ENCODE data around the gene MTERF1.
"Not testable (repeated sequence)": the region's sequence is repeated elsewhere in the genome, so short reads cannot be mapped to it uniquely, and the experiment has no call there.

Gene MTERF1

DNA sequence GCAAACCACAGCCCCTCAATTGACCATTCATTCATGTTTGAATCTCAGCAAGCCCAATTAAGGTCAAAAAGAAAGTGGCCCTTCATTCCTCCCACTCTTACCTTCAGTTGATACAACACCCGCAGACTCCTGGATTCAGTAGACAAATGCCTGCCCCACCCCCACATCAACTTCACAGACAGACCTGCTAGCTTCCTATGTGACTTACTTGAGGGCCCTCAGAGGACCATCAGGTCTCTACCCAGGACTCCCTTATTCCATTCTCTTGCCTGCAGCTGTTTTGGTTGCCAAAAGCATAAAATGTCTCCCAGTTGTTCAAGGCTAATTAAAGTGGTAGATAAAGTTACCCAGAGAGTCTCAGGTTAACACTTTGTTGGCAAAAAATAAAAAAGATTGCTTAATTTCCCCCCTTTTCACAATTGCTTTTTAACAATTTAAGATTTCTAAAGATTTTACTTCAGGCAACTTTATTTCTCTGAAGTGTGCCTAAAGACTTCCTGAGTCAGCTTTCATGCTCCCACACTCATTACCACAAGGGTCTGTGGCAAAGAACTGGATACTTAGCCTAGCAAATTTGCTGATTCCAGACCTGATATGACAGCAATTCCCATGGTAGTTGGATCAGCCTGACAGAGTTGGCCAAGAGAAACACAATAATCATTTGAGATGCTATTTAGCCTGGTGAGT lies 3.3 kb upstream of the MTERF1 start:
- DNase-seq: no peak

DNA sequence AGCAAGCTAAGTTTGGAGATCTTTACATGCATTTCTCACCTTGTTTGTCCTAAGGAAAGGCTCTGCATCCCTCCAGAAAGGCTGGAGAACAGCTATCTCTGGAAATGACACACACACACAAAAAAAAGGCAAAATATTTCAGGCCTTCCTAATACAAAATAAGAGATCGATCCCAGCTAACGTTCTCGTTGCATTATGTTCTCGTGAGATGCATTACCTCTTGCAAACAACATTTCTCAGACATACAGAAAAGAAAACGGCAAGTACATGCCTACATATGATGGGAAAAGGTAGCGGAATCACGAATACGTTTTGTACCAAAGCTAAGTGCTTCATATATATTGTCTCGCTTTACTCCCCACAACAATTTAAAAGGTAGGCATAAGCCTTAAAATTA lies 488 bp downstream of the MTERF1 start:
- peak; percentile 9 for DNase-seq

DNA sequence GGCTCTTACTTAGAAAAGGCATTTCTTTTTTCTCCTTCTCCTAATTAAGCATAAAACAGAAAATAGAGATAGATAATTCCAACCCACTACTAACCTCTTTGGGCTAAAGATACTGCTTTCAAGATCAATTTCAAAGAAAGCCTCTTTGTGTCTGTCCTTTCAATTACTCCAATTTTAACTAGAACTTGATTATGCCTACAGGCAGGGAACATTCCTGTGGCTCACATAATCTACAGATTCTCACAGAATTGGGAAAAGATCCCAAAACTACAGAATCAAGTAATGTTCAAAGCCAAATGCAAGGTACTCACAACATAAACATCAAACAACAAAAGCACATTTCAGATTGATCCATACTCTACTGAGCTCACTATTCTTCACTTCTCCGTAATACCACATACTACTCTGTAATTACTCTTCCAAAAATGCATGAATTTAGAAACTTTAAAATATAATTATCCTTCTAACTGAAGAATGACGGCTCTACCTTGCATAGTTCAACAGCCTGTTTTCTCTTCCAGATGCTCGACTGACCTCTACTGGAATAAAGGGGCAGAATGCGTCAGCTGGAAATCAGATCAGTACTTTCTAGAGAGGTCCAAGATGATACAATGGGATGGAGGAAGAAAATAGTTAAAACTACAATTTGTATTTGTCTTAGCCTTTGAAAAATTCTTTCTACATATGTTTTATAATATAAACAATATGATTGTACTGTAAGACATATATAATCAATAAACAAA lies 3.9 kb downstream of the MTERF1 start:
- DNase-seq: no peak

DNA sequence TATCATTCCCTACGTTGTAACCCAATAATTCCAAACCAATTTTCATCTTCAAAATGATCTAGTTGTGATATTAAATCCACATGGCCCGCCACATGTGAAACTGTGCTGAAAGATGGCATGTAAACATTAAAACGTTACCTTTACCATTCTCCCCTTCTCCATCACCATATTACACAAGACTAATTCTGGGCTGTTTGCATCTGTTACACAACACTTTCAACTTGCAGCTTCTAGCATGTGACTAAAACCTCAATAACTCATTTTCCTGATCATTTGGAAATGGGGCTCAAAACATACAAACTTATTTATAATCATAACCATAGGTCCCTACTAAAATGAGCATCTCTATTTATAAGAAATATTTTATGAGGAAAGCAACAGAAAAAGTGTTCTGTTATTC lies 4.7 kb downstream of the MTERF1 start:
- DNase-seq: no peak

DNA sequence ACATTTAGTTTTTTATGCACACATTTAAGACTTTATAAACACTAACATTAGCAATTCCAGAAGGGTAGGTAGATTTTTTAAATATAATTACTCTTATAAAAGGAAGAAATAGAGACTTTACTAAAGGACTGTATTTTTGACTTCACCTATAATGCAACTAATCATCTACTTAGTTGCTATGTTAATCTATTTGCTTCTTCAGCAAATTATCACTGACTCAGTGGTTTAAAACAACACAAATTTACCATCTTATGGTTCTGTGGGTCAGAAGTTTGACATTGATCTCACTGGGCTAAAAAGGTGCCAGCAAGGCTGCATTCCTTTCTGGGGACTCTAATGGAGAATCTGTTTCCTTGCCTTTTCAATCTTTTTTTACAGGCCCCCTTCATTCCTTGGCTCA lies 7.6 kb downstream of the MTERF1 start:
- DNase-seq: no peak

DNA sequence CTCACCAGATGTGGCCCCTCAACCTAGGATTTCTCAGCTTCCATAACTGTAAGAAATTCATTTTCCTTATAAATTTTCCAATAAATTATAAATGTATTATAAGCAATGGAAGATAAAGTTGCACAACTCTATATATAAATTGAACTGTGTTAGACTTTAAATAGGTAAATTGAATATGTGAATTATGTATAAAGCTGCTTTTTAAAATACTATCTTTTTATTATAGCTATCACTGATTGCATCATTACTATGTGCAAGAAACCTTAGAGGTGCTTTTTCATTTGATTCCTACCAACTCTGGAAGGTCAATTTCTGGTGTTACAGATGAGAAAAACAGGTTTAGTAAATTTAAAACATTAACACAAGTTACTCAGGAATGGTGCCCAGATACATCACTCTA lies 8.4 kb downstream of the MTERF1 start:
- no peak for DNase-seq

DNA sequence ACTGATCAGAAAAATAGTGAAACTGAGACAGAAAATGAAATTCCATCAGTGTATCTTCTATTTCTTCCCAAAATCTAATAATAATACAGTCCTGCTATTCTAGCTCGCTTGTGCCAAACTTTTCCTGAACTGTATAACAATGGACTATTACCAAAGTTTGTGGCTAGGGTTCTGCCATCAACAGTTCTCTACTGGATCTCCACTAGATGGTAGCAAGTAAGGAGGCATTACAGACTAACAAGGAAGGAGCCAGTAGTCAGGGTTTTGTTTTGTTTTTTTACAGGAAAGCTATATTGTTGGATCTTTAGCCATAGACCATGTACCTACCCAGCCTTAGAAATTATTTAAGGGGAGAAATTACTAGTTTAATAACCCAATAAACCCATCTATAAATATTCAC lies 10.8 kb downstream of the MTERF1 start:
- no peak for DNase-seq

DNA sequence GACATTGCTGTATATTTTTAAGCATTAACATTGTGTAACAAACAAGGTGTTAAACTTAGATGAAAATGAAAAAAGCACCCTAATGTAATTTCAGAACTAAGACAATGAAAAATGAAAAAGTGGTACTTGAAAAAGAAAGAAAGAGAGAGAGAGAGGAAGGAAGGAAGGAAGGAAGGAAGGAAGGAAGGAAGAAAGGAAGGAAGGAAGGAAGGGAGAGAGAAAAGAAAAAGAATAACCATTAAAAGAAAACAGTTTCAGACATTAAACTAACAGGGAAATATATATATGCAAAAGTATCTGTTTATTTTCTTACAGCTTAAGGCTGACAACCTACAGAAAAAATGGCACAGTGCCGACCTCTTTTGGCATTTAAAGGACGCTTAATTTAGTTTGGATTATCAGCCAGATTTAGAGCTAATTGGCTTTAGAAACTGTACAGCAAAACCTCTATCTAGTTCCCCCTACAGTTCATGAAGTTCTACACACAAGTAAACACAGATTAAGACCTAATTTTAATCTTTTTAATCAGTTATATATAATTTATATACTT lies 13.8 kb downstream of the MTERF1 start:
- no peak for DNase-seq

DNA sequence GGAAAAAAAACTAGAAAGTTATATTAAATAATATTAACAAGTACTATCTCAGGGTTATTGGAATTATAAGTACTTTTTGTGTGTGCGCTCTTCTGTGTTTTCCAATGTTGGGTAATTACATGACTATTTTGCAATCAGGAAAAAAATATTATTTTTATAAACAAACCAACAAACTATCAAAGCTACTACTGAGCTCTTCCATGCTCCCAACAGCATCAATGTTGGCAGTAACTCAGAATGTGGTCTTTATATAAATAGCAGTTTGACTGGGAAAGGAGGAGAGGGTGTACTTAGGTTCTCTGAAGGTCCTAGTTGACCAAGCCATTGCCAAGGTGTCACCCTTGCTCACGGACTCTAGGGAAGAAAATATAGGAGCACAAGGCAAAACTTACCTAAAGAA lies 15.0 kb downstream of the MTERF1 start:
- no peak for DNase-seq

DNA sequence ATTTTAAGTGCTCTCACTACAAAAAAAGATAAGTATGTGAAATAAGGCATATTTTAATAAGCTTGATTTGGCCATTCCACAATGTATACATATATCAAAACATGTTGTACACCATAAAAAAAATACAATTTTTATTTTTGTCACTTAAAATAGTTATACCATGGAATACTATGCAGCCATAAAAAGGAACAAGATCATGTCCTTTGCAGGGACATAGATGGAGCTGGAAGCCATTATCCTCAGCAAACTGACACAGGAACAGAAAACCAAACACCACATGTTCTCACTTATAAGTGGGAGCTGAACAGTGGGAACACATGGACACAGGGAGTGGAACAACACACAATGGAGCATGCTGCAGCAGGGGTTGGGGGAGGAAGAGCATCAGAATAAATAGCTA lies 15.9 kb downstream of the MTERF1 start:
- not testable (repeated sequence) for DNase-seq

DNA sequence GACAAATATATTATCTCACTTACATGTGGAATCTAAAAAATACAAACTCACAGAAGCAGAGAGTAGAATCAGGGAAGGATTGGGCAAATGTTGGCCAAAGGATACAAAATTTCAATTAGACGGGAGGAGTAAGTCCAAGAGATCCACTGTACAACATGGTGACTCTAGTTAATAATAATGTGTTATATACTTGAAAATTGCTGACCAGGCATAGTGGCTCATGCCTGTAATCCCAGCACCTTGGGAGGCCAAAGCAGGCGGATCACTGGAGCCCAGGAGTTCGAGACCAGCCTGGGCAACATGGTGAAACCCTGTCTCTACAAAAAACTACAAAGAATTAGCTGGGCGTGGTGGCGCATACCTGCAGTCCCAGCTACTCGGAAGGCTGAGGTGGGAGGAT lies 16.4 kb downstream of the MTERF1 start:
- no peak for DNase-seq

DNA sequence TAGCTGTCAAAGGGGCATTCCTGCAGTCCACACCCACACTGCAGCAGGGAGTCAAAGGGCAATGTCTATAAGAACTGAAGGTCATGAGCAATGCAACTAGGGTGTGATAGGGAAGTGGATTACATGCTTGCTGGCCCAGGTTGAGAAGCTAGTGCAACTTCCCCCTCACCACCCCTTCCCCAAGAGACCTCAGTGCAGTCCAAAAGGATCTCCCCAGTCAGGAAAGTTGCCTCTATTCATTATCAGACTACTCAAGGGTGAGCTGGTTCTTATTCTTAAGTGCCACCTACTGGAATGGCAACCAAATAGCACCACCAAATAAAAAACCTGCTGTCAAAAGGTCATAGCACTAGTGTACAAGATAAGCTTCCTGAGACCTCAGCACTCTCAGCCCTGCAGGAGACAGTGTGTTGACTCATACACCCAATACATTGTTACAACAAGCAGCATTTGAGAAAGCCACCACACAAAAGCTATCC lies 28.2 kb downstream of the MTERF1 start:
- DNase-seq: peak; percentile 15

DNA sequence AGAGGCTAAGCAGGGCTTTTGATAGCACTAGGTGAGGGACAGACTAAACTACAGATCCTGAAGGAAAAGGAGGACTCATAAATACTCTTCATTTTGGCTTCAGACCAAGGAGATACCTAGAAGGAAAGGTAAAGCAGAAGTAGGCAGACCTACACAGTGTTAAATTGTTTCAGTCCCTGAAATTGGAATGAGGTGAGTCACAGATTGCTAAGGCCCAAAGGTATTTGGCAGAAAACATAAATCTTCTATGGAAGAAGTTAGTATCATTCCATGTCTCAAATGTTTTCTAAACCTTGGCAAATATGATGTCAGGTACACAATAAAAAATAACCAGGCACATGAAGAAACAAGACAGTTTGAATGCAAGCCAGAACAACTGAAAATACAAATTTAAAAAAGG lies 30.0 kb downstream of the MTERF1 start:
- peak; percentile 18 for DNase-seq

DNA sequence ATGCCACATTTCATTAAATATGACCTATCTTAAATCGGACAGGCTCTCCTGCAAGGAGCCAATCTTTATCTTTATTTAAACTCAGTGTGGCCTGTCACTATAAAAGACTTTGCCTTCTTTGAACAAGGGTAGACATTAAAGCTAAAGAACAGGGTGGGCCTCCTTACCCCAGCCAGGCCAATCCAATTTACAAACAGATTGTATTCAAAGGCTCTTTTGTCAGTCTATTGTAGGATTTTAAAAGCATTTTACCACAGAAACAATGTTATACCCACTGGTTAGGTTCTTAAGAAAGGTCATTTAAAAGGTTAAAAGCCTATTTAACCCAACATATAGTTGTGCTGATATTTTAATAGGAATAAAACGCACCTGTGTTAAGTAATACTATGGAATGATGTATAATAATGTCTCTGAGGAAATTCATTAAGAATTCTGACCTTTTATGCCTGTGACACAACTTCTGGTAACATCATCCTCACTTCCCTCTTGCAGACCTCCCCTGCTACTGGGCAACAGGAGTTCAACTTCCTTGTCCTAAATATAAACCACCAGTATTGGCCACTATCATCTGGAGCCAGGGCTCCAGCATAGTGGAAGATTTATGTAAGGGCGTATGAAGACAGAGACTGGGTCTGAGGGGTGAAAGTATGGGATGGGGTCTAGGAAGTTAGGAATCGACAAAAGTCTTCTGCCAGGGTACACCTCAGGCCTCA lies 32.5 kb downstream of the MTERF1 start:
- DNase-seq: no peak

DNA sequence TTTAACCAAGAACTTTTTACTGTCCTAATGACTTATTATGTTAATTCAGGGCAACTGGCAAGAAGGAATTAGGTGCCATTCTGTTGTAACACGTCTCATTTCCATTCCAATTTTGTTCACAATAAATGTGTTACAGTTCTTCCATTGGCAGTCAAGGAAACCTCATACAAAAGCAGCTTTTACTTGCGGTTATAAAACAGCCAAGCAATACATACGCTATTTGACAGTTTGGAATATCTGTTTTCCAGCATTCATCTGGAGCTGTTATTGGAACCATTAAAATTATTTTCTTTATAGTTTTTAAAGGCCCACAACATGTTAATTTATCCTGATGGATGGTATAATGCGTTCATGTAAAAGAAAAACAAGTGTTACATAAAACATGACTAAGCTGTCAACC lies 33.3 kb downstream of the MTERF1 start:
- DNase-seq: no peak

DNA sequence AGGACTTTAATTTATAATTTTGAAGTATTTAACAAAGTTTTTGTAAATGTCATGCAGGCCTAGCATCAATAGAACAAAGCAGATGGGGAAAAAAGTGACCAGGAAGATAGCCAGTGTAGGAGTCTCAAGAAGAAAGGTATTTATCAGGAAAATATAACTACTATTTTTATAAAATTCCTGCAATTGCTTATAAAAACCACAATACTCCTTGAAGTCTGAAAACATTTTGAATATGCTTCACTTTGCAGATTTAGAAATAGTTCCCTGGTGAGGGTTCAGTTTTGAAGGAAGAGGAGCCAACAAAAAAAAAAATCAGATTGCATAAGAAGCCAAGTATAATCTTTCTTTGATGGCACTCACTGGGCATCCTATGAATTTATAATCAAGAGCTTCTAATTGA lies 34.1 kb downstream of the MTERF1 start:
- no peak for DNase-seq

DNA sequence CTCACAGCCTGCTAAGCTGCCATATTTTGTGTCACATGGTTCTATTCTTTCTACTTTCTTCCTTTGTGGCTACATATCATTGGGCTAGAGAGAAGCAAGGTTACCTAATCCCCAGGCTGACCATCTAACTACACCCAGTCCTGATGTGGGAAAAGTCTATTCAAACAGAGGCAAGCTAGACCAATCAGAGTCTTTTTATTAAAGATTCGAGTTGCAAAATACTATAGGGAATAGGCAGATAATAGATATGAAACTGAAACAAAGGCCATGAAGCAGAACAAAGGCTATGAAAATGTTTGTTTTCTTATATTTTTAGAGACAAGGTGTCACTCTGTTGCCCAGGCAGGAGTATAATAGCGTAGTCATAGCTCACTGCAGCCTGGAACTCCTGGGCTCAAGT lies 36.7 kb downstream of the MTERF1 start:
- DNase-seq: no peak

DNA sequence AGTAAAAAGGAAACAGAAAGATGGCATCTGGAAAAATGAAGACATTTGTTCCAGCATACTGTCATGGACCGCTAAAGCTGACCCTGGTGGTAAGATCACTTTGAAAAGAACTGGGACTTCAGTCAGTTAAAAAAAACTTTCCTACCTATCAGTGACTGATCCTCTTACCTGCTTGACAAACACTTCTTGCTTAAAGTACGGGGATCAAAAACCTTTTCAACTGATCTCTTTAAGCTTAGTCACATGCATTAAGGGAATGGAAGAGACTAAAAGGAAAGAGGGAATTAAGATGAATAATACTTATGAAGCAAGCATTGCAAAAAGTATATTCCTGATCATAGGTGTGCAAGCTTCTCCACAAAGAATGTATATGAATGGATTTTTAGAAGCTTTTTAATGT lies 42.1 kb downstream of the MTERF1 start:
- DNase-seq: no peak

DNA sequence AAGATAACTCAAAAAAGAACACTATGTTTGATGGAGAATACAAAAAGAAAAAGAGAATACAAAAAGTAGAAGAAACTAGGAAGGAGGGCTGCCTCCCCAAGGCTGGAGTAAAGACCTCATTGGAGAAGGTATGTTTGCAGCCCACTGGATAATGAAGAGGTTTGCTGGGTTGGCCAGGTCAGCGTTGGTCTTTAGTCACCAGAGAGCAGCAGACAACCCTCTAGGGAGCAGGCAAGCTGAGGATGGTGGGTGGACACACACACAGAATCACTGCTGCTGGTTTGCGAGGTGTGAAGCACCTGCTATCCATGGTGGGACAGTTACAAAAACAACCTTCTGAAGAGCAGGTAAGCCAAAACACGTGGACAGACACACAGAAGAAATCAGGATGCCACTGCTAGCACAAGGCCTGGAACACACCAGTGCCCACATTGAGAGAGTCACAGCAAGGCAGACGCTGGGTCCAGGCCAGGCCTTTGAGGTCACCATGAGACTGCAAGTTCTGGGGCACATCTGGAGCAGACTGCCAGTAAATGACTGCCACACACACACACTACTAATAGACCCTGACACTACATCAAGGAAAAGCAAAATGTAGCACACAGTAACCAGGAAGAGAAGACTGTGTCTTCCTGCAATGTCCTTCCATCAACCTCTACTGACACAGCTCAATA lies 43.0 kb downstream of the MTERF1 start:
- no peak for DNase-seq

DNA sequence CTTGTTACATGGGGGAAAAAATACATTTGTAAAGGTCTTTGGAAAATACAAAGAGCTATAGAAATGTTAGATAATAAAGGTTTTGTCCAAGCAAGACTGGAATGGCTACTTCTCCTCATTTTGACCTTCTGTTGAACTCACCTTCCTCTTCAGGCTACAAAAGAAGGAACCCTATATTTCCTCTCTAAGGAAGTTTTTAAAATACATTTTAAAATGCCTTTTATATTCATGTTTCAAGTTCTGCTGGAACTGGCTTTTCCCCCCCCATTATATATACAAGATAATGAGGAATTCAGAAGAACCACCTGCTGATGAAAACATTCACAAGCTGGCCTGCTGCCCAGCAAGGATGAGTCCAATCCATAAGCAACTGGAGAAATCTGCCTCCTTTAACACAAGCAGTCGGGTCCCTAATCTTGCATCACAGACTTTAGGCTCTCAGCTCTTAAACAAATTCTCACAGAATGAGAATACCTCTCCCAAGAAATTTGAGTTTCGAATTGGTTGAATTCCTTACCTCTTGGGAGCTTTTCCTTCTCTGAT lies 44.6 kb downstream of the MTERF1 start:
- DNase-seq: peak; percentile 32

DNA sequence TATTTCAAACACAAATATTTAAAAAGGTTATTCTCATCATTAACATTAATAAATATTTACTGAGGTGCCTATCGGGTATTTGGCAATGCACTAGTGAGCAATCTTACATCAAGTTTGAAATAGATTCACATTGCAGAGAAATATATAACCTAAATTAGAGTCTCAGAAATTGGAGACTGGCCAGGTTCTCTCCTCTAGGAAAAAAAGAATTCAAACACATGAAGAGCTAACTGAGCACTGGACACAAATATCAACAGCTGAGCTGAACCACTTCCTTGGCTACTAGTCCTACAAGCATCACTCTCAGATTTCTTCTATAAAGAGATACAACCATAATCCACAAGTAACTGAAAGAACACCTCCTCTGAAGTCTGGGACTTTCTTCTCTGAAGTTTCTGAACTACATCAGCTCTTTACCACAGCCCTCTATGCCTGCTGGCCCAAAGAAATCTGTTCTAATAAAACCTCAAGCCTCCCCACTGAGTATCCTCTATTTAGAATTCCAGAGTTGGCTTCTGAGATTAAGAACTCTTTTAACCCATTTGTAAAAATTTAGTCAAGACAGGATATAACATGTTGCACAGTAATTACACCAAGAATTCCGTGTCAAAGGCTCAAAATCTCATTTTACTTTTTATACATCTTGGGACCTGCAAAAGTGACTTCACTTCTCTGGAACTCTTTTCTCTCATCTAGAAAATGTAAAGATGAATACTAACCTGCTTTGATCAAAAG lies 45.2 kb downstream of the MTERF1 start:
- no peak for DNase-seq

DNA sequence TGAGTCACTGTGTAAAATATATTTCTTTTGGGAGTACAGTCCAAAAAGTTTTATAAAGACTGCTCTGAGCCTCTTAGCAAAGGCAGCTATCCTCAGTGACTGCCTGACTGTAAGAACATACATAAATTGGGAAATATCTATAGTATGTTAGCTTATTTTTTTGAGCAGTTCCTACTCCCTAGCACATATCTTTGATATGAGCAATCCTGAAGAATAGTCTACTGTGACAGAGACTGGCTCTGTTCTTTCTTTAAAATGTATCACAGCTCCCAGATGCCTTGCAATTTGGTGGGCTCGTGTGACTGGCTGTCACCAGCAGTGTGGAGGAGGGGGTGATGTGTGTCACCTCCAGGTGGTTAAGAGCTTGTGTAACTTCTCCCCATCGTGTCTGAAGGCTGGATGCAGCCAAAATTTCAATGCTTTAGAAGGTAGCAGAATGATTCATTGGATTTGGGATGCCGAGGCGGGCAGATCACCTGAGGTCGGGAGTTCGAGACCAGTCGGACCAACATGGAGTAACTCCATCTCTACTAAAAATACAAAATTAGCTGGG lies 47.9 kb downstream of the MTERF1 start:
- DNase-seq: no peak

Data from EL (cell line).